IPS-NIHi7 (cell line): ENCODE results near the gene A2ML1.
"Not testable (repeated sequence)": the region's sequence is repeated elsewhere in the genome, so short reads cannot be mapped to it uniquely, and the experiment has no call there.

Experiments used
- DNase-seq: peaks from one replicate; pipeline ENCODE4 v3.0.0; 2012; ENCODE audit warnings: mixed read lengths; ENCODE audit errors: extremely low spot score

The A2ML1 gene

DNA sequence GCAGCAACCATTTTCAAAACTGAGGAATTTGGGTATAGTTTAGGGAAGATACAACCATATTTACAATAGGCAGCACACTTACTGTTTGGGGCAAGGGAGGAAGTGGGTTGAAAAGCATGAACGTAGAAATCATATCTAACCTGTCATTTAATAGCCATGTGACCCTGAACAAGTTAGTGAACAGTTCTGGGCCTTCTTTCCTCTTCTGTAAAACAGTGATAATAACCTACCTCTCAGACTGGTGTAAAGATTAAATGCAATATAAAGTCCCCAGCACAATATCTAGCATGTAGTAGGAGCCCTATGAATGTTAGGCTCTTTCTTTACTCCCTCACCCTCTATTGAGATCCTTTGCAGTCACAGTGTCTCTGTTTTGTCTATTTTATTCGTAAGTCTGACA, 33.5 kb downstream of the A2ML1 start:
- DNase-seq: no peak

DNA sequence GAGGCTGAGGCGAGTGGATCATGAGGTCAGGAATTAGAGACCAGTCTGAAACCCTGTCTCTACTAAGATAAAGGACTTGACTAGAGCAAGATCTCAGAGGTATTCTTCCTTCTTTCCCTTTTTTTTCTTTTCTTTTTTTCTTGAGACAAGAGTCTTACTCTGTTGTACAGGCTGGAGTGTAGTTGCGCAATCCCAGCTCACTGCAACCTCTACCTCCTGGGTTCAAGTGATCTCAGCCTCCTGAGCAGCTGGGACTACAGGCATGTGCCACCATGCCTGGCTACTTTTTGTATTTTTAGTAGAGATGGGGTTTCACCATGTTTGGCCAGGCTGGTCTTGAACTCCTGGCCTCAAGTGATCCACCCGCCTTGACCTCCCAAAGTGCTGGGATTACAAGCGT, 37.0 kb downstream of the A2ML1 start:
- DNase-seq: not testable (repeated sequence)

DNA sequence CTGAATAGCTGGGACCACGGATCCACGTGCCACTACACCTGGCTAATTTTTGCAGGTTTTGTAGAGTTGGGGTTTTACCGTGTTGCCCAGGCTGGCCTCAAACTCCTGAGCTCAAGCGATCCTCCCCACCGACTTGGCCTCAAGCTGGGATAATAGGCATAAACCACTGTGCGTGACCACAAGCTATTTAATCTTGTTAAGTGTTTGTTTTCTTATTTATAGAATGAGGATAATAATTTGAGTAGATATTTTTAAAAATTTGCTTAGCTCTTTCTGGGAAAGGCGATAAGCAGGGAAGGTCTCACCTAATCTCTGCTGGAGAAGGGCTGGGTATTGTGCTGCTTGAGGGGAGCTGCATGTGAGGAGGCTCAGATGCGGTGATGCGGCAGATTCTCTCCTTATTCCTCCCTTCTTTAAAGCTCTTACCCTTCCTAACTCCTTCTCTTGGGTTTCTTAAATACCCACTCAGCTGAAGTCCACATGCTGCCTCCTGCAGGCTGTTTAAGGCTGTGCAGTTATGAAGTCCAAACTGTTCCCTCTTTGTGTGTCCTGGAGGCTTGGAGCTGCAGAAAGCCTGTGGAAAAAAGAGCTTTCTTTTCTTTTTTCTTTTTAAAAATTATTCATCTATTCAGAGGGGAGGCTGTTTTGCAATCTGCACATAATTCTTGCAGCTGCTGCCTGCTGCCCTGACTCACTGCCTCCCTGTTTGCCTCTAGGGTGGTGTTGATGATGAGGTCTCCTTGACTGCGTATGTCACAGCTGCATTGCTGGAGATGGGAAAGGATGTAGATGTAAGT, 37.9 kb downstream of the A2ML1 start:
- DNase-seq: peak; percentile 75

DNA sequence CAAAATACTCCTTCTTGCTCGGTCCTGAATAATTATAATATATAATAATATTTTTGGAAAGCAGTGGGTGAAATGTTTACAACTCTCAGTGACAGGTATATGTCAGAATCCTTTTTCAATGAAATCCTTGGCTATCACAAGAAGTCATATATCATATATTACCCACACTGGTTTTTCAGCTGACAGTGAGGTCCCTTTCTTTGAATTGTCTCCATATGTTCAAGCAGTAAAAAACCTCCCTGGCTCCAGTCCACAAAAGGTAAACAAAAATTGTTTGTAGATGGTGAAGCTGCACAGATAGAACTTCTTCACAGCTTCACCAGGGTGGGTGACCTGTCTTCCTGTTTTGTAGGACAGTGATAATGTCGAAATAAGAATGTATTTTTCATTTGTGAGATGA, 44.0 kb downstream of the A2ML1 start:
- DNase-seq: no peak

DNA sequence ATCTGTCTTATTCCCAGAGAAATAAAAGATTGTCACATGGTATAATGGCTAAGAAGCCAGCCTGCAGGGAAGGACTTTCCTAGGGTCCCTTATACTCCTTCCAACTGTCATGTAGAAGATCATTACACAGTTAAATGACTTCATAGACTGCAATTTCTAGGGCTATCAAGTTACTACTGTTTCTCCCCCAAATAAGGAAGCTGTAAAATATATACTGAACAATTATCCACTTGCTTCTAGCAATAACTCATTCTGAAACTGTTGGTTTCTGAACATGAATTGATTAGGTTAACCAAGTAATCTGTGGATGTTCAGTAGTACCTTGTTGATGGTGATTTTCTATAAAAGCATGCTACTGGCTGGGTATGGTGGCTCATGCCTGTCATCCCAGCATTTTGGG, 44.6 kb downstream of the A2ML1 start:
- no peak for DNase-seq

DNA sequence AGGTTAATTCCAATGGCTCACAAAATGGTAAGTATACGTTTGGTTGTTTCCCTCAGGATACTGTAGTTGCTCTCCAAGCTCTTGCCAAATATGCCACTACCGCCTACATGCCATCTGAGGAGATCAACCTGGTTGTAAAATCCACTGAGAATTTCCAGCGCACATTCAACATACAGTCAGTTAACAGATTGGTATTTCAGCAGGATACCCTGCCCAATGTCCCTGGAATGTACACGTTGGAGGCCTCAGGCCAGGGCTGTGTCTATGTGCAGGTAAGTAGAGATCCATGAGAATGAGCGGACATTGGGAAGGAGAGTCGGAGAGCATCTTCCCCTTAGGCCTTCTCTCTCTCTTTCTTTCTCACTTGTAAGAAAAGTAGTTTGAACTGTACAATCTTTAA, 45.4 kb downstream of the A2ML1 start:
- no peak for DNase-seq

DNA sequence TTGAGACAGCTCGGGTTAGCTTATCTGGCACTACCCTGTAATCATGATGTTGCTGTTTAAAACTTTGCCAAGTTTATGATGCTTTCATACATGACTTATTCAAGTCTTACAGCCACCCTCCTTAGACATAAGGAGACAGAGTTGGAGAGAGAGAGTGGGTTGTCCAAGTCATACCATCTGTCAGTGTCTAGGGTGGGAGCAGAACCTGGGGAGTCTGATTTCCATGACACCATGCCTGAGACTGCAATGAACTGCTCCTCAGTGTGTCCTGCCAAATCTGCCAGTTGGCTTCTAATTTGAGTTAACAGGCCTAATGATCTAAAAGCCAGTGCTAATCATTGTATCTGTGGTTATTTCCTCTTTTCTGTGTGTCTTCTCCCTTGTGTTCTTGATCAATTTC, 48.2 kb downstream of the A2ML1 start:
- DNase-seq: no peak

DNA sequence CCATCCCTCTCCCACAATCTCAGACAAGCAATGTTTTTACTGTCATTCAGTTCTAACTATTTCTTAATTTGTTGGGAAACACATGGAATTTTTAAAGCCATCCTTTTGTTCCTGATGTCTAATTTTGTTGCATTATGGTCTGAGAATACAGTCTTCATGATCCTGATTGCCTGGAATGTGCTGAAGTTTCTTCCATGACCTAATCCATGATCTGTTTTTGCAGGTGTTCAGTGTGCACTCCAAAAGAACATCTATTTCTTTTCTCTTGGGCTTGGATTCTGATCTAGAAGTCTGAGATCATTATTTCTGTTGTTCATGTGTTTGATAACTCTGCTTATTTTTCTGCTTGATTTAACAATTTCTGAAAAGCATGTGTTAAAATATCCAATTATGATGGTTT, 48.6 kb downstream of the A2ML1 start:
- no peak for DNase-seq

DNA sequence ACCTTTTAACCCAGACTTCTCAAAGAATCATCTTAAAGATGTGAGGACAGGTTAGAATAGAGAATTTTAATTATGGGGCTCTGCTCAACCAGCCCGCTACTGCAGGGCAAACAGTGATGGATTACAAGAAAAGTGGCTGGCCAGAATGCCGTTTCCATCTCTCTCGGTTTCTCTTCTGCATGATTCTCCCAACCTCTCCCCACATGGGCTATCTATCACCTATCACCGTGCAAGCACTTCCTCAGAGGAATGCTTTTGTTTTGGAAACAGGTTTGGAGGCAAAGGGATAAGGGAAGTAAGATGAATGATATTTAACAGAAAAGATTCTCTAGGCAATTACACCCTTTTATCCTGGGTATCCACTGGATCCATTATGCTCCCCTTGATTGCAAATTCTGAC, 54.5 kb downstream of the A2ML1 start:
- no peak for DNase-seq

DNA sequence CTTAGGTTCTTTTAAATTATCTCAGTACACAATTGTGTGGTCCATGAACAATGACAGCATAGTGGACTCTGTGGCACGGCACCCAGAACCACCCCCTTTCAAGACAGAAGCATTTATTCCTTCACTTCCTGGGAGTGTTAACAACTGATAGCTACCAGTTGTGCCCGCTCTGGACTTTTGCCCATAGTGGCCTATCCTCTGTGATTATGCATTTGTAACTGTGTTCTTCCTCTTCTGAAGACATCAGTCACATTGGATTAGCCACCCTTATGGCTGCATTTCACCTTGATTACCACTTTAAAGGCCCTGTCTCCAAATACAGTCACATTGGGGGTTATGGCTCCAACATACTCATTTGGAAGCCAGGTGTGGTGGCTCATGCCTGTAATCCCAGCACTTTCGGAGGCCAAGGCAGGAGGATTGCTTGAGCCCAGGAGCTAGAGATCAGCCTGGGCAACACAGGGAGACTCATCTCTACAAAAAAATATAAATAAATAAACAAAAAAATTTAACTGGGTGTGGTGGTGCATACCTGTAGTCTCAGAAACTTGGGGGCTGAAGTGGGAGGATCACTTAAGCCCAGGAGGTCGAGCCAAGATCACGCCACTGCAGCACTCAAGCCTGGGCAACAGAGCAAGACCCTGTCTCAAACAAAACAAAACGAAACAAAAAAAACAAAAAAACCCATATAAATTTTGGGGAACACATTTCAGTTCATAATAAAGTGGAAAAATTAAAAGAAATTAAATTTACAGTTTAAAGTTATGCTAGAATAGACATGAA, 64.3 kb downstream of the A2ML1 start:
- DNase-seq: no peak

DNA sequence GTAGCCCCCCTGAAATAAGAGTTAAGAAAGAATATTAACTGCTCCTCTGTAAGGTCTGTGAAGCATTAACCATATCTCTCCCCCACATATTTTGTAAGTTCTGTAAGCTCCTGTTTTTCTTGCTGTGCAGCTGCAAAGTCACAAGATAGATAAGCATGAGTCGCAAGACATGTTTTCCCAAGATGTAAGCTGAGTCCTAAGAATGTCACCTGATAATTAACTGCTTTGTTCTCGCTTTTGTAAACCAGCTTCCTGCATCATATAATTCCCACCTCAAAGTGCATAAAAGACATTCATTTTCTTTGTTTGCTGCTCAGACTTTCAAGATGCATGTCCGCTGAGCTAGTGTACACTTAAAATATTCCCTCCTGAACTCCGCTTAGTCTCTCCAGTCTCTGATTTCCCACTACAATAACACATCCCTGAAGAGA, 64.9 kb downstream of the A2ML1 start:
- no peak for DNase-seq

DNA sequence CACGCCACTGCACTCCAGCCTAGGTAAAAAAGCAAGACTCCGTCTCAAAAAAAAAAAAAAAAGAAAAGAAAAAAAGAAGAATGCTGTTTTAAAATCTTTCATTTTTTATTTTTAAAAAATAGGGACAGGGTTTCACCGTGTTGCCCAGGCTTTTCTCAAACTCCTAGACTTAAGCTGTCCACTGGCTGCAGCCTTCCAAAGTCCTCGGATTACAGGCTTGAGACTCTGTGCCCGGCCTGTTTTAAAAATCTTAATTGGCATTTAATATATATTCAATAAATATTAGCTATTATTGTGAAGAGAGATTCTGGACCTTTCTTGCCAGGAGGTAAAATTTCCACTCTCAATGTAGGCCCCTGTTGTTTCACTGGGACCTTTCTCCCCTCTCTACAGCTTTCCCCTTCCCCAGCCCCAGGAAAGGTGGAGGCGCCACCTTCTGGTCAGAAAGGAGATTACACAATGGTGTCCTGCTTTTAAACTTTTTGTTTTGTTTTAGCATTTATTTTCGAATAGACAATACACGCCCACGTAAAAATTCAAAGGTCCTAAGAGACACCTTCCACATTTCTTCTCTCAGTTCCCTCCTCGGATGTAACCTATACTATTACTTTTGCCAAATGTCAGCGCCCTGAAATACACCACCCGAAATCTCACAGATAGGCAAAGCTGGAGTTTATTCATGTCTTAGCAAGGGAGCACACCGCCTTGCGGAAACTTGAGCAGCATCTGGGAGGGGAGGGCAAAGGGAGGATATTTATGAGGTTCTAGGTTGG, 68.1 kb downstream of the A2ML1 start:
- peak; percentile 84 for DNase-seq

DNA sequence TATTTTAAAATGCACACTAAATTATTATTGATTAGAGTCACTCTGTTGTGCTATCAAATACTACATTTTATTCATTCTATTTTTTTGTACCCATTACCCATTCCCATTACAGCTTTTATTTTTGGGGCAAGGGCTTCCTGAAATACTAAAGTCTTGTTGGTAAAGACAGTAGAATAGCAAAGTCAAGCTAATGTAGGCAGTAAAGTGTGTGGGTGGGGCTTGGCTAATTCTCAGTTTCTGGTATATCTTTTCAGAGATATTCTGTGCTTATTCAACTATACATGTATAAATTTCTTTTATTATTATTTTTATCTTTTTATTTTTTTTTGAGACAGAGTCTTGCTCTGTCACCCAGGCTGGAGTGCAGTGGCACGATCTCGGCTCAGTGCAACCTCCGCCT, 69.6 kb downstream of the A2ML1 start:
- no peak for DNase-seq

DNA sequence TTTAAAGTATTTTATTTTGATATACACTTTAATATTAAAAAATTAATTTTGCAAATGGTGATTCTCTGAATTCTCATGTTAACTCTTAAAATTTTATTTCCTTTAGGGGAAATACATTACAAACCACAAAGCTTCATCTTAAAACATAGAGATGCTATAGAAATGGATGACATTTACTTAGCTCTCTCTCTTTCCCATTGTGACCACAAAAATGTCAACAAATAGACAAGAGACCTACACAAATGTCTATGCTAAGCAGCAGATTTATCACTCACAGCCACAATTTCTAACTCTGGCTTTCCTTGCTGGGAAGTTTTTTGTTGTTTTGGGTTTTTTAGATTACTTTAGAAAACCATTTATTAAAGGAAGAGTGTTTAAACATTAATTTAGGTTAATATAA, 72.0 kb downstream of the A2ML1 start:
- no peak for DNase-seq

DNA sequence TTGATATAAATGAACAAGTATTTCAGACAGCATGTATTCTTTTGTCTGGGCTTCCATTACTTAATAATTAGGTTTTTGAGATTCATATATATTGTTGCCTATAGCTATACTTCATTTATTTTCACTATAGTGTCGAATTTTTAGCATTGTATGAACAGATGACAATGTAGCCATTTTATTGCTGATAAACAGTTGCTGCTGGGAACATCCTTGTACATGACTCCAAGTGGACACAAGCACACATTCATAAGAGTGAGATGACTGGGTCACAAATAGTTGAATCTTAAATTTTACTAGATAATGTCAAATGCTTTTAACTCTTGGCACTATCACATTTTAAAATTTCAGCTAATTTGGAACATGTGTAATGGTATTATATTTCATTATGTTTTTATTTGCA, 72.6 kb downstream of the A2ML1 start:
- DNase-seq: no peak

DNA sequence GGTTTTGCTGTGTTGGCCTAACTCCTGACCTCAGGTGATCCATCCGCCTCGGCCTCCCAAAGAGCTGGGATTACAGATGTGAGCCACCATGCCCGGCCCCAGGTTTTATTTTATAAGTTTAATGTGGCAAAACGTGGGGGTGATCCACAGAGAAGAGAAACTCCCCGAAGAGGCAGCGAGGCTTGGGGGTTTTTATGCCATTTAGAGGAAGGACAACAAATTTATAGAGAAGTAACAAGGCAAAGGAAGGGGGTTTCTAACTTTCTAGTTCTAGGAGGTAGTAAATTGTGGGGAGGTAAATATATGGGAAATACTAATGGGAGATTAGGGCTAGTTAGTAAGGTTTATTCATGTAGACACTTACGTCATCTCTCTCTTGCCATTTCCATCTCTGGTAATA, 74.7 kb downstream of the A2ML1 start:
- no peak for DNase-seq

DNA sequence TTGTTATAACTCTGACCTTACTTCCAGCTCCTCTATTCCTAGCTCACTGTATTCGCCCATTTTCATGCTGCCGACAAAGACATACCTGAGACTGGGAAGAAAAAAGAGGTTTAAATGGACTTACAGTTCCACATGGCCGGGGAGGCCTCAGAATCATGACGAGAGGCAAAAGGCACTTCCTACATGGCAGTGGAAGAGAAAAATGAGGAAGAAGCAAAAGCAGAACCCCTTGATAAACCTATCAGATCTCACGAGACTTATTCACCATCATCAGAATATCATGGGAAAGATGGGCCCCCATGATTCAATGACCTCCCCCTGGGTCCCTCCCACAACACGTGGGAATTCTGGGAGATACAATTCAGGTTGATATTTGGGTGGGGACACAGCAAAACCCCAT, 77.4 kb downstream of the A2ML1 start:
- no peak for DNase-seq

DNA sequence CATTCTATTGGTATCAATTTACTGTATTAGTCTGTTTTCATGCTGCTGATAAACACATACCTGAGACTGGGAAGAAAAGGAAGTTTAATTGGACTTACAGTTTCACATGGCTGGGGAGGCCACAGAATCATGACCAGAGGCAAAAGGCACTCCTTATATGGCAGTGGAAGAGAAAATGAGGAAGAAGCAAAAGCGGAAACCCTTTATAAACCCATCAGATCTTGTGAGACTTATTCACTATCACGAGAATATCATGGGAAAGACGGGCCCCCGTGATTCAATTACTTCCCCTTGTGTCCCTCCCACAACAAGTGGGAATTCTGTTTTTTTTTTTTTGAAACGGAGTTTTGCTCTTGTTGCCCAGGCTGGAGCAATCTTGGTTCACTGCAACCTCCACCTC, 80.3 kb downstream of the A2ML1 start:
- not testable (repeated sequence) for DNase-seq

DNA sequence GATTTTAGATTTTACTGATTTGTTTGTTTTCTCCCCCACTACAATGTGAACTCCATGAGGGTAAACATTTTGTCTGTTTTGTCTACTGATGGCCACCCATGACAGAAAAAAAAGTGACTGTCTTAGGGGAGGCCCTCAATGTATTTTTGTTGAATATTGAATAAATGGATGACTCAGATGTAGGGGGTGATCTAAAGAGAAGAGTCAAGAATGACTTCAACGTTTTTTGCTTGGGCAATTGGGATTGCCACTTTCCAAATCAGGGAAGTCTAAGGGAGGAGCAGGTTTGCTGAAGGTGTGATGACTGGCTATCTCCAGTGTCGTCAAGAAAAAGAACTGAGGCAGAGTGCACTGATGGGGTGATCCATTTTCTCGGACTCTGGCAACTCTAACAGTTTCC, 81.2 kb downstream of the A2ML1 start:
- no peak for DNase-seq

DNA sequence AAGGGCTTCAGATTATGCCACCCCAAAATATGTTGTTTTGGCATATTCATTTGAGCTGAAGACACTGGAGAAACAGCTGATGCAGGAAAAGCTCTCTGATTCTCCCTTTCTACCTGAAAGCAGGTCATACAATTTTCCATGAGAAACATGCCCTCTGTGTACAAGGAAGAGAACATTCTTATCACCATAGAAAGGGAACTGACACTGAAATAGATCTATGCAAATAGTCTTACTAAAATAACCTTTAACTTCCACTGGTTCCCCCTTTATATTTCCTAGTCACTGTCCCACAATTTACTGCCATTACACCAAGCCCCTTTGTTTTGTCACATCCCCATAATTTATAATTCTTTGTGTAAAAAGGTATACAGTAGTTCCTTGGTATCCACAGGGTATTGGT, 82.2 kb downstream of the A2ML1 start:
- DNase-seq: no peak

DNA sequence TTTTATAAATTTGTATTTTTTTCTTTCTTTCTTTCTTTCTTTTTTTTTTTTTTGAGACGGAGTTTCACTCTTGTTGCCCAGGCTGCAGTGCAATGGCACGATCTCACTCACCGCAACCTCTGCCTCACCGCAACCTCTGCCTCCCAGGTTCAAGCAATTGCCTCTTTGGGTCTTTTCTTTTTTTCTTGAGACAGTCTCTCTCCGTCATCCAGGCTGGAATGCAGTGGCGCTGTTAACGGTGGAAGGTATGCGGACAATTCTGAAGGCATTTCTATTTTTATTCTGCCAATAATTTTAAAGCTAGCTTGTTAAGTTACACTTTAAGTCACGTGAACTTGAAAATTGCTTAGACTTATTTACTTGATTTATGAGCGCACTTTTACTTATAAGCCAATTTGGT, 83.1 kb downstream of the A2ML1 start:
- no peak for DNase-seq
